NCI-H748 treated with DMSO at 0.1 percent for 48 hours (cell line): ENCODE data around the gene BUB1.
"Not testable (repeated sequence)": the region's sequence is repeated elsewhere in the genome, so short reads cannot be mapped to it uniquely, and the experiment has no call there.

ENCODE experiments used
- DNase-seq: peaks from one replicate; lab custom pipeline; 2025; lab: John Stamatoyannopoulos, UW

Gene BUB1

GRCh38 chr2:110677530-110678456, at the start of gene BUB1:
BUB1 (minus strand) TSS chr2:110678063; CDS start chr2:110677995, 68 bp downstream.
- DNase-seq, result peak; percentile 79

GRCh38 chr2:110726285-110726684, 48.4 kb upstream of the BUB1 start:
- DNase-seq, result no peak

- no peak for DNase-seq
Observed at GRCh38 chr2:110725859-110726258, 48.0 kb upstream of the BUB1 start.

- DNase-seq, result no peak
Observed at GRCh38 chr2:110725370-110725769, 47.5 kb upstream of the BUB1 start.

GRCh38 chr2:110724820-110725219, 47.0 kb upstream of the BUB1 start:
- no peak for DNase-seq

GRCh38 chr2:110720547-110720946, 42.7 kb upstream of the BUB1 start:
- DNase-seq, result no peak

GRCh38 chr2:110718990-110719389, 41.1 kb upstream of the BUB1 start:
- DNase-seq, result no peak

GRCh38 chr2:110718382-110718781, 40.5 kb upstream of the BUB1 start:
- no peak for DNase-seq

- no peak for DNase-seq
Observed at GRCh38 chr2:110717734-110718133, 39.9 kb upstream of the BUB1 start.

- no peak for DNase-seq
Observed at GRCh38 chr2:110716959-110717645, 39.2 kb upstream of the BUB1 start.

- no peak for DNase-seq
Observed at GRCh38 chr2:110714452-110715224, 36.8 kb upstream of the BUB1 start.

- DNase-seq, result no peak
Observed at GRCh38 chr2:110713513-110714362, 35.9 kb upstream of the BUB1 start.

GRCh38 chr2:110712737-110713136, 34.9 kb upstream of the BUB1 start:
- no peak for DNase-seq

- no peak for DNase-seq
Observed at GRCh38 chr2:110708455-110708854, 30.6 kb upstream of the BUB1 start.

GRCh38 chr2:110707386-110707965, 29.6 kb upstream of the BUB1 start:
- DNase-seq, result no peak

GRCh38 chr2:110702514-110703380, 24.9 kb upstream of the BUB1 start:
- no peak for DNase-seq

- DNase-seq, result not testable (repeated sequence)
Observed at GRCh38 chr2:110698253-110698652, 20.4 kb upstream of the BUB1 start.

GRCh38 chr2:110695146-110695898, 17.5 kb upstream of the BUB1 start:
- not testable (repeated sequence) for DNase-seq

- no peak for DNase-seq
Observed at GRCh38 chr2:110691612-110692258, 13.9 kb upstream of the BUB1 start.
